H1 (cell line): ENCODE data around the gene RAB11FIP3. TPM values are rescaled to one million over a fixed set of nuclear protein-coding genes. Genes with fewer than 3 reads are reported as not detected.

Source experiments
- CTCF ChIA-PET: fragments of 300-600 bp; sonication (Branson Sonifier 250); formaldehyde crosslinking; loops from one replicate; lab custom pipeline; 2021; ENCODE audit not compliant: partially characterized antibody; lab: Charles Lee
- POLR2A ChIA-PET: fragments of 300-600 bp; sonication (Branson Sonifier 250); formaldehyde crosslinking; loops from one replicate; lab custom pipeline; 2021; ENCODE audit warnings: inconsistent platforms; ENCODE audit not compliant: partially characterized antibody; lab: Charles Lee
- DNase-seq, 2 experiments: peaks; one replicate each; pipeline versions ENCODE4 v3.0.0 to v3.0.0-alpha.2; 2010 to 2022; ENCODE audit warnings: low spot score in 2 of 2, low read depth in 1 of 2, mixed read lengths in 1 of 2
- FAIRE-seq: peaks from 2 replicates; lab custom pipeline; 2011; peaks lifted over from hg19 to GRCh38; lab: Jason Lieb, UNC
- H2AFZ ChIP-seq: 2 replicates; pipeline ENCODE4 v1.8.1; 2012; ENCODE audit warnings: low read length, inconsistent platforms
- H2AK5ac ChIP-seq: 2 replicates; pipeline ENCODE4 v1.6.1; 2013; ENCODE audit warnings: low read depth, low read length
- H2BK120ac ChIP-seq: replicated peaks from 2 replicates; pipeline ENCODE3; 2013; ENCODE audit warnings: low read depth, low read length, inconsistent platforms
- H2BK12ac ChIP-seq: 2 replicates; pipeline ENCODE4 v1.6.1; 2013; ENCODE audit warnings: low read depth, low read length
- H2BK15ac ChIP-seq: 2 replicates; pipeline ENCODE4 v1.6.1; 2013; ENCODE audit warnings: low read length
- H2BK20ac ChIP-seq: 2 replicates; pipeline ENCODE4 v1.6.1; 2013; ENCODE audit warnings: low read length
- H2BK5ac ChIP-seq: 2 replicates; pipeline ENCODE4 v1.6.1; 2013; ENCODE audit warnings: low read depth, low read length
- H3K14ac ChIP-seq: 2 replicates; pipeline ENCODE4 v1.6.1; 2013; ENCODE audit warnings: inconsistent platforms; ENCODE audit not compliant: insufficient read length
- H3K18ac ChIP-seq: 2 replicates; pipeline ENCODE4 v1.6.1; 2013; ENCODE audit warnings: low read length; ENCODE audit errors: extremely low read depth
- H3K23ac ChIP-seq: 2 replicates; pipeline ENCODE4 v1.6.1; 2013; ENCODE audit warnings: inconsistent platforms; ENCODE audit not compliant: insufficient read length
- H3K23me2 ChIP-seq: 2 replicates; pipeline ENCODE4 v1.6.1; 2013; ENCODE audit warnings: low read depth, low read length
- H3K27ac ChIP-seq: 2 replicates; pipeline ENCODE4 v1.6.1; 2011; ENCODE audit warnings: low read depth, low read length, inconsistent platforms
- H3K27me3 ChIP-seq, 4 experiments: replicated peaks in 1 of 4; 1 replicate in 1 of 4; 2 replicates in 3 of 4; pipeline versions ENCODE4 v1.6.1 to v1.8.1; 2011 to 2013; ENCODE audit warnings: low read length in 3 of 4, mild to moderate bottlenecking in 3 of 4, inconsistent platforms in 2 of 4, mixed read lengths in 2 of 4, moderate library complexity in 1 of 4; ENCODE audit not compliant: control insufficient read depth in 3 of 4, insufficient read depth in 3 of 4; ENCODE audit errors: extremely low read depth in 1 of 4
- H3K36me3 ChIP-seq, 4 experiments: 2 replicates each; pipeline versions ENCODE4 v1.6.1 to v1.8.1; 2011 to 2013; ENCODE audit warnings: mild to moderate bottlenecking in 4 of 4, low read length in 3 of 4, moderate library complexity in 2 of 4, control low read depth in 1 of 4, inconsistent platforms in 1 of 4; ENCODE audit not compliant: insufficient read depth in 4 of 4, control insufficient read depth in 2 of 4
- H3K4ac ChIP-seq: replicated peaks from 2 replicates; pipeline ENCODE3; 2013; ENCODE audit warnings: low read length, low read depth, mixed read lengths, inconsistent platforms; ENCODE audit not compliant: insufficient read length
- H3K4me1 ChIP-seq, 4 experiments: replicated peaks in 1 of 4; 1 replicate in 1 of 4; 2 replicates in 3 of 4; pipeline versions ENCODE4 v1.6.1 to v1.8.1; 2011 to 2013; ENCODE audit warnings: low read length in 3 of 4, inconsistent platforms in 2 of 4, mixed read lengths in 1 of 4; ENCODE audit not compliant: insufficient read depth in 4 of 4, control insufficient read depth in 3 of 4
- H3K4me2 ChIP-seq, 2 experiments: 2 replicates each; pipeline versions ENCODE4 v1.6.1 to v1.8.1; 2011 to 2013; ENCODE audit warnings: low read depth in 2 of 2, low read length in 2 of 2, control low read depth in 1 of 2, inconsistent platforms in 1 of 2, mild to moderate bottlenecking in 1 of 2; ENCODE audit not compliant: insufficient read depth in 1 of 2
- H3K4me3 ChIP-seq, 4 experiments: fragments of 200-600, 300-600 bp in 1 of 4; sonication (generic), shearing (Covaris generic), sonication (Bioruptor Twin) in 1 of 4; 2 replicates each; pipeline versions ENCODE4 v1.5.1 to v1.8.1; 2011 to 2016; ENCODE audit warnings: low read length in 4 of 4, low read depth in 3 of 4, control low read depth in 2 of 4, inconsistent platforms in 2 of 4, mild to moderate bottlenecking in 2 of 4, mixed read lengths in 1 of 4, moderate library complexity in 1 of 4; ENCODE audit not compliant: insufficient read depth in 2 of 4; ENCODE audit errors: extremely low read depth in 1 of 4
- H3K56ac ChIP-seq: replicated peaks from 2 replicates; pipeline ENCODE3; 2013; ENCODE audit warnings: low read depth, mild to moderate bottlenecking, mixed read lengths, low read length, inconsistent platforms; ENCODE audit not compliant: insufficient read length
- H3K79me1 ChIP-seq: 2 replicates; pipeline ENCODE4 v1.6.1; 2013; ENCODE audit warnings: low read depth, low read length, control low read depth
- H3K79me2 ChIP-seq, 2 experiments: 2 replicates each; pipeline versions ENCODE4 v1.6.1 to v1.8.1; 2012 to 2013; ENCODE audit warnings: low read length in 2 of 2, mild to moderate bottlenecking in 2 of 2, inconsistent platforms in 1 of 2; ENCODE audit not compliant: insufficient read depth in 2 of 2, control insufficient read depth in 1 of 2
- H3K9ac ChIP-seq, 4 experiments: replicated peaks in 1 of 4; 1 replicate in 1 of 4; 2 replicates in 3 of 4; pipeline versions ENCODE4 v1.6.1 to v1.8.1; 2011 to 2013; ENCODE audit warnings: low read depth in 3 of 4, low read length in 3 of 4, control low read depth in 2 of 4, mild to moderate bottlenecking in 2 of 4, moderate library complexity in 2 of 4, inconsistent platforms in 1 of 4; ENCODE audit errors: extremely low read depth in 1 of 4
- H3K9me3 ChIP-seq, 2 experiments: 2 replicates each; pipeline versions ENCODE4 v1.6.1 to v1.8.1; 2012 to 2013; ENCODE audit warnings: mild to moderate bottlenecking in 2 of 2, moderate library complexity in 2 of 2, control low read depth in 1 of 2, inconsistent platforms in 1 of 2, low read depth in 1 of 2, low read length in 1 of 2, mixed read lengths in 1 of 2; ENCODE audit not compliant: insufficient read depth in 2 of 2
- H4K20me1 ChIP-seq, 2 experiments: replicated peaks in 1 of 2; 2 replicates each; pipeline versions ENCODE3 to v1.8.1; 2011 to 2013; ENCODE audit warnings: inconsistent platforms in 2 of 2, low read length in 2 of 2, mild to moderate bottlenecking in 1 of 2; ENCODE audit not compliant: insufficient read depth in 2 of 2, control insufficient read depth in 1 of 2
- H4K5ac ChIP-seq: 2 replicates; pipeline ENCODE4 v1.6.1; 2013; ENCODE audit warnings: low read length, low read depth, mixed read lengths, inconsistent platforms; ENCODE audit not compliant: insufficient read length
- H4K8ac ChIP-seq: 2 replicates; pipeline ENCODE4 v1.8.0; 2013; ENCODE audit warnings: mild to moderate bottlenecking, moderate library complexity, low read length, inconsistent platforms; ENCODE audit not compliant: insufficient read depth; ENCODE audit errors: extremely low read depth
- H4K91ac ChIP-seq: replicated peaks from 2 replicates; pipeline ENCODE3; 2013; ENCODE audit warnings: low read length, mixed read lengths, inconsistent platforms; ENCODE audit not compliant: insufficient read length
- ATF3 ChIP-seq: IDR thresholded peaks from 2 replicates; pipeline ENCODE4 v1.6.1; 2011; ENCODE audit warnings: low read depth, mild to moderate bottlenecking, low read length; ENCODE audit not compliant: insufficient read depth
- BCL11A ChIP-seq, 2 experiments: IDR thresholded peaks; one replicate each; pipeline ENCODE4 v1.6.1; 2011; ENCODE audit warnings: low read depth in 2 of 2, low read length in 2 of 2, mild to moderate bottlenecking in 2 of 2
- EGR1 ChIP-seq: IDR thresholded peaks from 2 replicates; pipeline ENCODE4 v1.6.1; 2011; ENCODE audit warnings: low read depth, low read length, borderline replicate concordance
- HDAC2 ChIP-seq, 2 experiments: fragments of 300-600 bp in 1 of 2; sonication (generic) in 1 of 2; IDR thresholded peaks; 2 replicates each; pipeline ENCODE4 v1.6.1; 2011 to 2012; ENCODE audit warnings: low read depth in 2 of 2, low read length in 2 of 2, mild to moderate bottlenecking in 2 of 2, moderate library complexity in 2 of 2, borderline replicate concordance in 1 of 2, inconsistent platforms in 1 of 2
- KDM5A ChIP-seq: fragments of 200-600 bp; IDR thresholded peaks from 2 replicates; pipeline ENCODE4 v1.7.1; 2012; ENCODE audit warnings: mild to moderate bottlenecking, low read length, inconsistent platforms, mixed read lengths
- MAFK ChIP-seq: IDR thresholded peaks from 2 replicates; pipeline ENCODE4 v1.6.1; 2012; ENCODE audit warnings: low read depth, mild to moderate bottlenecking, improper control_type of control experiment, low read length
- MAX ChIP-seq: IDR thresholded peaks from 2 replicates; pipeline ENCODE4 v1.6.1; 2012; ENCODE audit warnings: inconsistent platforms
- POLR2A ChIP-seq, 2 experiments: IDR thresholded peaks; 1 replicate in 1 of 2; 2 replicates in 1 of 2; pipeline ENCODE4 v1.6.1; 2011; ENCODE audit warnings: low read depth in 2 of 2, low read length in 2 of 2, mild to moderate bottlenecking in 2 of 2; ENCODE audit errors: control extremely low read depth in 1 of 2
- POLR2AphosphoS5 ChIP-seq: IDR thresholded peaks from 2 replicates; pipeline ENCODE4 v1.6.1; 2011; ENCODE audit warnings: low read depth, low read length
- RXRA ChIP-seq: IDR thresholded peaks from 2 replicates; pipeline ENCODE4 v1.6.1; 2011; ENCODE audit warnings: low read depth, mild to moderate bottlenecking, low read length, moderate library complexity; ENCODE audit not compliant: insufficient read depth
- SP1 ChIP-seq: IDR thresholded peaks from 2 replicates; pipeline ENCODE4 v1.6.1; 2011; ENCODE audit warnings: low read depth, low read length
- WGBS, 2 experiments: shearing (Covaris generic) in 1 of 2; methylation state at CpG; one replicate each; pipeline versions ENCODE4 v1.1.6 to v1.1.7; 2013 to 2015; ENCODE audit warnings: low lambda C conversion rate in 2 of 2, mixed read lengths in 2 of 2, inconsistent platforms in 1 of 2, low coverage in 1 of 2, missing lambda C conversion rate in 1 of 2; ENCODE audit not compliant: insufficient replicate concordance in 2 of 2, insufficient coverage in 1 of 2, insufficient read length in 1 of 2; ENCODE audit errors: extremely low coverage in 1 of 2, missing lambda C conversion rate in 1 of 2; 5-methylcytosine and 5-hydroxymethylcytosine counted together
- polyA plus RNA-seq, 7 experiments: library from polyadenylated mRNA; depleted of rRNA in 3 of 7; stranded (reverse) in 5 of 7; unstranded in 2 of 7; fragments of >200 nt in 5 of 7; fragments of 200-250 nt in 2 of 7; gene quantifications; 1 replicate in 5 of 7; 2 replicates in 1 of 7; 4 replicates in 1 of 7; pipeline versions ENCODE4 v1.2.1 to v1.2.3, GENCODE V29; 2011 to 2013; ENCODE audit warnings: missing spikeins in 2 of 7, mixed read lengths in 2 of 7
- total RNA-seq: library from RNA; stranded (reverse); fragmentation: NEBNext Ultra II Directional; extraction: Animal tissue kit (Norgen Biotek cat#: 25700); gene quantifications from 2 replicates; pipeline ENCODE4 v1.2.1, GENCODE V29; 2021

Gene RAB11FIP3
- total and polyA plus RNA-seq, 2 of the 8 experiments (the other 6 are each of a cell fraction or from before 2014, with no cell fraction given): 9.3 to 35.2 TPM

- H3K23ac ChIP-seq: no peak overlapping the region
- DNase-seq (no peak), FAIRE-seq (no peak)
- peaks cover 22 to 40% (median 32%) of the 10 kb centered on the region in 4 experiments; a peak in 6 of 7 replicates for H3K27me3 ChIP-seq
- no peak overlapping the region for H4K5ac ChIP-seq
- ChIA-PET POLR2A (interaction anchor here (0.7 to 1.3 kb wide), 3 partner anchors 9 to 26 kb away, joined by 3 read pairs; no protein-coding TSS in a partner anchor), CTCF (interaction anchor here (0.6 to 2.3 kb wide), 5 partner anchors 10 to 43 kb away, joined by 3 to 9 read pairs (median 4); no protein-coding TSS in a partner anchor)
- H3K56ac ChIP-seq: no peak overlapping the region
- WGBS, 2 experiments: 22% methylated on average over 17 of the region's 62 CpGs; no CpG with 5 or more reads in 1 of the 2 experiments
- H3K23me2 ChIP-seq: peaks cover 9% of the 10 kb centered on the region
- H3K14ac ChIP-seq: no peak overlapping the region
- H2BK5ac ChIP-seq: no peak overlapping the region
- peak overlapping the region; percentile 18 to 69; a peak in 3 of 4 replicates for H3K4me2 ChIP-seq
- H3K36me3 ChIP-seq: no peaks in the 10 kb centered on the region; a peak in 1 of 8 replicates
- H2BK15ac ChIP-seq: no peak overlapping the region
- peak overlapping the region; percentile 8 to 55 (median 22); a peak in 7 of 8 replicates for H3K4me3 ChIP-seq
- no peaks in the 10 kb centered on the region; the same call in 1 of the 2 replicates for H3K79me1 ChIP-seq
- H3K79me2 ChIP-seq: no peaks in the 10 kb centered on the region
- H2BK120ac ChIP-seq: no peak overlapping the region
- H3K27ac ChIP-seq: no peak overlapping the region
- peaks cover 0 to 3% of the 10 kb centered on the region in 2 experiments for H4K20me1 ChIP-seq
- H4K91ac ChIP-seq: no peak overlapping the region
- no peak overlapping the region for H2AK5ac ChIP-seq
- H2BK20ac ChIP-seq: no peak overlapping the region
- H2BK12ac ChIP-seq: no peak overlapping the region
- no peaks in the 10 kb centered on the region for H3K9me3 ChIP-seq
- no peak overlapping the region for H3K4ac ChIP-seq
- H2AFZ ChIP-seq: no peak overlapping the region
- H3K9ac ChIP-seq: no peak overlapping the region
- 0 out of 2 replicates have a peak overlapping the region, but pooled peaks have one; percentile 2 for H4K8ac ChIP-seq
- no peak overlapping the region for H3K18ac ChIP-seq
- H3K4me1 ChIP-seq: peaks cover 0 to 10% (median 2%) of the 10 kb centered on the region in 4 experiments; a peak in 4 of 7 replicates
- TF ChIP-seq MAFK (no peak), EGR1 (no peak), POLR2AphosphoS5 (no peak), HDAC2 (IDR thresholded peaks at IDR 0.05; ENCODE audit: borderline replicate concordance in 1 of 2, low read depth in 2 of 2, low read length in 2 of 2) (no peak), MAX (no peak), RXRA (no peak), BCL11A (IDR thresholded peaks at IDR 0.05; ENCODE audit: low read depth in 2 of 2, low read length in 2 of 2) (no peak), ATF3 (no peak), SP1 (no peak), POLR2A (IDR thresholded peaks at IDR 0.05; ENCODE audit: control extremely low read depth in 1 of 2, low read depth in 2 of 2, low read length in 2 of 2) (no peak), KDM5A (no peak)
Observed at GRCh38 chr16:559411-560203, 134.2 kb downstream of the RAB11FIP3 start.
